Esophagus muscularis mucosa (tissue), 4 donors: ENCODE results near the gene SLC39A10.

Source experiments
- EP300 ChIP-seq: sonication (generic); formaldehyde crosslinking; IDR thresholded peaks from one replicate; pipeline ENCODE4 v1.6.1; 2017; ENCODE audit warnings: antibody characterized with exemption
- POLR2A ChIP-seq: fragments of 450-650 bp; IDR thresholded peaks from one replicate; pipeline ENCODE4 v1.6.1; 2017; ENCODE audit warnings: antibody characterized with exemption, moderate library complexity, mild to moderate bottlenecking, low read depth
- POLR2AphosphoS5 ChIP-seq, 2 donors: sonication (generic); formaldehyde crosslinking; IDR thresholded peaks; one replicate each; pipeline ENCODE4 v1.6.1; 2017; ENCODE audit warnings: antibody characterized with exemption in 2 of 2
- TF ChIP-seq, protein P1 (sequence below), 3 experiments: fragments of 200-600 bp in 2 of 3; fragments of 450-650 bp in 1 of 3; sonication (generic) in 2 of 3; IDR thresholded peaks; one replicate each; pipeline ENCODE4 v1.5.1; 2017 to 2019; ENCODE audit warnings: antibody characterized with exemption in 3 of 3, mild to moderate bottlenecking in 2 of 3, moderate library complexity in 1 of 3

DNA sequence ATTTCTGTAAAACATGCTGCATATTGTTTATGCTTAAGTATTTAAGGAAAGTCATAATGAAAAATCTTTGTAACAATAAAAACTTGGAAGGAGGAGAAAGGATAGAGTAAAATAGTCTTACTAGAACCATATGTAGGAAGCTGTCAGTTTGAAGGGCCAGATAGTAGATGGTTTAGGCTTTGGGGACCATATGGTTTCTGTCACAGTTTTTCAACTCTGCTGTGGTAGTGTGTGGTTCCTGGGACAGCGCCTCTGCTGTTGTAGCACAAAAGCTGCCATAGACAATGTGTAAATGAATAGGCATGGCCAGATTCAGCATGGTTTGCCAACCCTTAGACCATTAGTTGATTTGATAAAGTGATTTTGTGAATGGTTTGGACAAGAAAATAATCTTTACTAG, 75.5 kb downstream of the SLC39A10 start:
- TF ChIP-seq POLR2A (no peak), EP300 (no peak), POLR2AphosphoS5 (IDR thresholded peaks at IDR 0.05) (no peak)
- TF ChIP-seq, protein P1, sequence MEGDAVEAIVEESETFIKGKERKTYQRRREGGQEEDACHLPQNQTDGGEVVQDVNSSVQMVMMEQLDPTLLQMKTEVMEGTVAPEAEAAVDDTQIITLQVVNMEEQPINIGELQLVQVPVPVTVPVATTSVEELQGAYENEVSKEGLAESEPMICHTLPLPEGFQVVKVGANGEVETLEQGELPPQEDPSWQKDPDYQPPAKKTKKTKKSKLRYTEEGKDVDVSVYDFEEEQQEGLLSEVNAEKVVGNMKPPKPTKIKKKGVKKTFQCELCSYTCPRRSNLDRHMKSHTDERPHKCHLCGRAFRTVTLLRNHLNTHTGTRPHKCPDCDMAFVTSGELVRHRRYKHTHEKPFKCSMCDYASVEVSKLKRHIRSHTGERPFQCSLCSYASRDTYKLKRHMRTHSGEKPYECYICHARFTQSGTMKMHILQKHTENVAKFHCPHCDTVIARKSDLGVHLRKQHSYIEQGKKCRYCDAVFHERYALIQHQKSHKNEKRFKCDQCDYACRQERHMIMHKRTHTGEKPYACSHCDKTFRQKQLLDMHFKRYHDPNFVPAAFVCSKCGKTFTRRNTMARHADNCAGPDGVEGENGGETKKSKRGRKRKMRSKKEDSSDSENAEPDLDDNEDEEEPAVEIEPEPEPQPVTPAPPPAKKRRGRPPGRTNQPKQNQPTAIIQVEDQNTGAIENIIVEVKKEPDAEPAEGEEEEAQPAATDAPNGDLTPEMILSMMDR (IDR thresholded peaks at IDR 0.05) = no peak
